Liver (tissue), 9 donors: Measurements from ENCODE around the gene GPR62. TPM values are rescaled to one million over a fixed set of nuclear protein-coding genes. Genes with fewer than 3 reads are reported as not detected.

Experiments
- DNase-seq: peaks from one replicate; pipeline ENCODE4 v3.0.0-alpha.2; 2017; ENCODE audit warnings: low spot score
- H3K27ac ChIP-seq, 2 donors: one replicate each; pipeline ENCODE4 v1.7.0; 2013; ENCODE audit warnings: inconsistent platforms in 2 of 2, low read length in 2 of 2, control low read depth in 1 of 2, low read depth in 1 of 2, mild to moderate bottlenecking in 1 of 2
- H3K27me3 ChIP-seq, 4 donors: one replicate each; pipeline versions ENCODE4 v1.6.1 to v1.7.0; 2013; ENCODE audit warnings: low read length in 3 of 4, inconsistent platforms in 1 of 4, mild to moderate bottlenecking in 1 of 4, moderate library complexity in 1 of 4; ENCODE audit not compliant: control insufficient read depth in 4 of 4, insufficient read depth in 4 of 4
- H3K36me3 ChIP-seq, 4 donors: one replicate each; pipeline versions ENCODE4 v1.6.1 to v1.7.0; 2013; ENCODE audit warnings: low read length in 3 of 4, mild to moderate bottlenecking in 3 of 4, low read depth in 1 of 4, moderate library complexity in 1 of 4; ENCODE audit not compliant: control insufficient read depth in 4 of 4, insufficient read depth in 3 of 4
- H3K4me1 ChIP-seq, 4 donors: one replicate each; pipeline versions ENCODE4 v1.6.1 to v1.7.0; 2013; ENCODE audit warnings: low read length in 3 of 4, mild to moderate bottlenecking in 3 of 4, moderate library complexity in 1 of 4; ENCODE audit not compliant: control insufficient read depth in 4 of 4, insufficient read depth in 4 of 4
- H3K4me3 ChIP-seq, 3 donors: one replicate each; pipeline versions ENCODE4 v1.6.1 to v1.7.0; 2013; ENCODE audit warnings: low read length in 3 of 3, control low read depth in 1 of 3, low read depth in 1 of 3, mild to moderate bottlenecking in 1 of 3
- H3K9ac ChIP-seq, 2 donors: one replicate each; pipeline ENCODE4 v1.7.0; 2013; ENCODE audit warnings: low read length in 2 of 2, mild to moderate bottlenecking in 2 of 2, moderate library complexity in 2 of 2, control low read depth in 1 of 2, low read depth in 1 of 2
- H3K9me3 ChIP-seq, 4 donors: one replicate each; pipeline versions ENCODE4 v1.6.1 to v1.7.0; 2013; ENCODE audit warnings: low read length in 3 of 4; ENCODE audit not compliant: control insufficient read depth in 4 of 4
- EGR1 ChIP-seq, 2 donors: IDR thresholded peaks; 2 replicates each; pipeline ENCODE4 v1.6.1; 2016 to 2018; ENCODE audit warnings: antibody characterized with exemption in 2 of 2, low read depth in 2 of 2
- FOXA1 ChIP-seq: IDR thresholded peaks from 2 replicates; pipeline ENCODE4 v1.6.1; 2016; ENCODE audit warnings: antibody characterized with exemption
- GABPA ChIP-seq, 2 donors: IDR thresholded peaks in 1 of 2; conservative IDR thresholded peaks in 1 of 2; 2 replicates each; pipeline ENCODE4 v1.6.1; 2016; ENCODE audit warnings: antibody characterized with exemption in 2 of 2, mild to moderate bottlenecking in 1 of 2, moderate library complexity in 1 of 2
- HNF4A ChIP-seq, 2 donors: conservative IDR thresholded peaks; 2 replicates each; pipeline ENCODE4 v1.6.1; 2016; ENCODE audit warnings: antibody characterized with exemption in 2 of 2, mild to moderate bottlenecking in 2 of 2
- HNF4G ChIP-seq: IDR thresholded peaks from 2 replicates; pipeline ENCODE4 v1.6.1; 2016; ENCODE audit warnings: antibody characterized with exemption
- JUND ChIP-seq, 2 donors: IDR thresholded peaks; 2 replicates each; pipeline ENCODE4 v1.6.1; 2016; ENCODE audit warnings: antibody characterized with exemption in 2 of 2
- MAX ChIP-seq: IDR thresholded peaks from 2 replicates; pipeline ENCODE4 v1.6.1; 2016; ENCODE audit warnings: antibody characterized with exemption
- RAD21 ChIP-seq, 2 donors: IDR thresholded peaks; 2 replicates each; pipeline ENCODE4 v1.6.1; 2016; ENCODE audit warnings: antibody characterized with exemption in 2 of 2, mild to moderate bottlenecking in 2 of 2
- RXRA ChIP-seq, 2 donors: IDR thresholded peaks; 2 replicates each; pipeline ENCODE4 v1.6.1; 2017 to 2018; ENCODE audit warnings: antibody characterized with exemption in 2 of 2, mild to moderate bottlenecking in 1 of 2
- YY1 ChIP-seq: IDR thresholded peaks from 2 replicates; pipeline ENCODE4 v1.6.1; 2016; ENCODE audit warnings: antibody characterized with exemption, mild to moderate bottlenecking
- WGBS: extraction: QIAGEN DNeasy Blood & Tissue Kit; methylation state at CpG from one replicate; pipeline ENCODE4 v1.1.7; 2013; 5-methylcytosine and 5-hydroxymethylcytosine counted together
- polyA plus RNA-seq, 2 donors: library from polyadenylated mRNA; stranded (reverse) in 1 of 2; unstranded in 1 of 2; fragments of 200-250 nt in 1 of 2; fragments of >200 nt in 1 of 2; fragmentation: Nextera tagmentation in 1 of 2; extraction: Ambion mirVana in 1 of 2; gene quantifications; one replicate each; pipeline versions ENCODE4 v1.2.1 to v1.2.3, GENCODE V29; 2013 to 2015
- total RNA-seq, 2 donors: library from RNA; depleted of rRNA; stranded (reverse); fragments of >200 nt; gene quantifications; one replicate each; pipeline ENCODE4 v1.2.3, GENCODE V29; 2014
- TF ChIP-seq, protein P1 (sequence below): IDR thresholded peaks from 2 replicates; pipeline ENCODE4 v1.6.1; 2016; ENCODE audit warnings: antibody characterized with exemption
- TF ChIP-seq, protein P2 (sequence below): IDR thresholded peaks from 2 replicates; pipeline ENCODE4 v1.6.1; 2016; ENCODE audit warnings: antibody characterized with exemption, mild to moderate bottlenecking
- TF ChIP-seq, protein P3 (sequence below): fragments of 150-350 bp; IDR thresholded peaks from 2 replicates; pipeline ENCODE4 v1.5.1; 2017; ENCODE audit warnings: improper control_type of control experiment, low read depth, low read length; ENCODE audit not compliant: missing input control
- donor health status: healthy.
- donor health status: healthy.
- donor health status: healthy.
- donor health status: healthy.
- donor health status: healthy.

GPR62 gene
- total and polyA plus RNA-seq, 4 donors = 0.07 to 0.08 TPM; not detected in 2

DNA sequence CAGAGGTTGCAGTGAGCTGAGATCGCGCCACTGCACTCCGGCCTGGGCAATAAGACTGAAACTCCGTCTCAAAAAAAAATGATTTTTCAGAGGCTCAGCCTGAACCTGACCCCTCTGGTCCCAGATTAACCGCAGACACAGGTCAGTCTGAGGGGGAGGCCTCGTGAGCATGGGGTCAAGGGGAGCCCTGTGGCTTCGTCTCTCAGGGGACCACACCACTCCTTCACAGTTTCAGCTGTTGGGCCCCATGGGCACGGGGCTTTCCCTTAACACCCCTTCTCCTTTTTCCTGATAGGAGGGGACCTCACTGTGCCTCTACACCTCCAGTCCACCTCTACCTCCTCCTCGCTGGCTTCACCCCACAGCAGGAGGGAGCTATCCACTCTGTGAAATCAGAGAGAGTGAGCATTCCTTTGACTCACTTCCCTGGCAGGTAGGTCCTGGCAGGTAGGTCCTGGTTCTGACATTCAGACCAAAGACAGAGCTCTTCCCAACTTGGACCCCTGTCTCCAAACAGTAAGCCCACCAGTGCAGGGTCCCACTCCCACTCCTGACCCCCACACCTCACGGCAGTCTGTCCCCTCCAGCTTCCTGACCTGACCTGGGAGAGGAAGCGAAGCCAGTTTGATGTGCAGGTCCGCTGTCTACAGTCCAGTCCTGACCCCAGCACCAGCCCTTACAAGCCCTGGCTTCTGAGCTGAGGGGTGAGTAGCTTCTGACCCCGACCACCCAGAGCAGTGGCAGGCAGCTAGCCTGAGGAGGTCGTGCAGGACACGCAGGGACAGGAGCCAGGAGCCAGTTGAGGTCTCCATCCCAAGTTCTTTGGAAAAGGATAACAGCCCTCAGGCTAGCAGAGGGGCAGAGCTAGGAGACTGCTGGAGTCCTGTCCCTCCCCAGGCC lies 22.5 kb upstream of the GPR62 start:
- no peak overlapping the region for H3K9ac ChIP-seq
- no peaks in the 10 kb centered on the region for H3K4me1 ChIP-seq
- H3K4me3 ChIP-seq = no peak overlapping the region
- no peaks in the 10 kb centered on the region for H3K9me3 ChIP-seq
- WGBS = 96% methylated on average over 15 of the region's 15 CpGs
- no peak for TF ChIP-seq FOXA1
- TF ChIP-seq, protein P1, sequence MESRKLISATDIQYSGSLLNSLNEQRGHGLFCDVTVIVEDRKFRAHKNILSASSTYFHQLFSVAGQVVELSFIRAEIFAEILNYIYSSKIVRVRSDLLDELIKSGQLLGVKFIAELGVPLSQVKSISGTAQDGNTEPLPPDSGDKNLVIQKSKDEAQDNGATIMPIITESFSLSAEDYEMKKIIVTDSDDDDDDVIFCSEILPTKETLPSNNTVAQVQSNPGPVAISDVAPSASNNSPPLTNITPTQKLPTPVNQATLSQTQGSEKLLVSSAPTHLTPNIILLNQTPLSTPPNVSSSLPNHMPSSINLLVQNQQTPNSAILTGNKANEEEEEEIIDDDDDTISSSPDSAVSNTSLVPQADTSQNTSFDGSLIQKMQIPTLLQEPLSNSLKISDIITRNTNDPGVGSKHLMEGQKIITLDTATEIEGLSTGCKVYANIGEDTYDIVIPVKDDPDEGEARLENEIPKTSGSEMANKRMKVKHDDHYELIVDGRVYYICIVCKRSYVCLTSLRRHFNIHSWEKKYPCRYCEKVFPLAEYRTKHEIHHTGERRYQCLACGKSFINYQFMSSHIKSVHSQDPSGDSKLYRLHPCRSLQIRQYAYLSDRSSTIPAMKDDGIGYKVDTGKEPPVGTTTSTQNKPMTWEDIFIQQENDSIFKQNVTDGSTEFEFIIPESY = no peak
- TF ChIP-seq EGR1 (IDR thresholded peaks at IDR 0.05; ENCODE audit: low read depth in 2 of 2) = no peak
- no peak for TF ChIP-seq RXRA (IDR thresholded peaks at IDR 0.05)
- TF ChIP-seq MAX = no peak
- TF ChIP-seq YY1 = no peak
- TF ChIP-seq JUND (IDR thresholded peaks at IDR 0.05) = no peak
- TF ChIP-seq HNF4G = no peak
- TF ChIP-seq, protein P2, sequence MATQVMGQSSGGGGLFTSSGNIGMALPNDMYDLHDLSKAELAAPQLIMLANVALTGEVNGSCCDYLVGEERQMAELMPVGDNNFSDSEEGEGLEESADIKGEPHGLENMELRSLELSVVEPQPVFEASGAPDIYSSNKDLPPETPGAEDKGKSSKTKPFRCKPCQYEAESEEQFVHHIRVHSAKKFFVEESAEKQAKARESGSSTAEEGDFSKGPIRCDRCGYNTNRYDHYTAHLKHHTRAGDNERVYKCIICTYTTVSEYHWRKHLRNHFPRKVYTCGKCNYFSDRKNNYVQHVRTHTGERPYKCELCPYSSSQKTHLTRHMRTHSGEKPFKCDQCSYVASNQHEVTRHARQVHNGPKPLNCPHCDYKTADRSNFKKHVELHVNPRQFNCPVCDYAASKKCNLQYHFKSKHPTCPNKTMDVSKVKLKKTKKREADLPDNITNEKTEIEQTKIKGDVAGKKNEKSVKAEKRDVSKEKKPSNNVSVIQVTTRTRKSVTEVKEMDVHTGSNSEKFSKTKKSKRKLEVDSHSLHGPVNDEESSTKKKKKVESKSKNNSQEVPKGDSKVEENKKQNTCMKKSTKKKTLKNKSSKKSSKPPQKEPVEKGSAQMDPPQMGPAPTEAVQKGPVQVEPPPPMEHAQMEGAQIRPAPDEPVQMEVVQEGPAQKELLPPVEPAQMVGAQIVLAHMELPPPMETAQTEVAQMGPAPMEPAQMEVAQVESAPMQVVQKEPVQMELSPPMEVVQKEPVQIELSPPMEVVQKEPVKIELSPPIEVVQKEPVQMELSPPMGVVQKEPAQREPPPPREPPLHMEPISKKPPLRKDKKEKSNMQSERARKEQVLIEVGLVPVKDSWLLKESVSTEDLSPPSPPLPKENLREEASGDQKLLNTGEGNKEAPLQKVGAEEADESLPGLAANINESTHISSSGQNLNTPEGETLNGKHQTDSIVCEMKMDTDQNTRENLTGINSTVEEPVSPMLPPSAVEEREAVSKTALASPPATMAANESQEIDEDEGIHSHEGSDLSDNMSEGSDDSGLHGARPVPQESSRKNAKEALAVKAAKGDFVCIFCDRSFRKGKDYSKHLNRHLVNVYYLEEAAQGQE = no peak
- TF ChIP-seq, protein P3, sequence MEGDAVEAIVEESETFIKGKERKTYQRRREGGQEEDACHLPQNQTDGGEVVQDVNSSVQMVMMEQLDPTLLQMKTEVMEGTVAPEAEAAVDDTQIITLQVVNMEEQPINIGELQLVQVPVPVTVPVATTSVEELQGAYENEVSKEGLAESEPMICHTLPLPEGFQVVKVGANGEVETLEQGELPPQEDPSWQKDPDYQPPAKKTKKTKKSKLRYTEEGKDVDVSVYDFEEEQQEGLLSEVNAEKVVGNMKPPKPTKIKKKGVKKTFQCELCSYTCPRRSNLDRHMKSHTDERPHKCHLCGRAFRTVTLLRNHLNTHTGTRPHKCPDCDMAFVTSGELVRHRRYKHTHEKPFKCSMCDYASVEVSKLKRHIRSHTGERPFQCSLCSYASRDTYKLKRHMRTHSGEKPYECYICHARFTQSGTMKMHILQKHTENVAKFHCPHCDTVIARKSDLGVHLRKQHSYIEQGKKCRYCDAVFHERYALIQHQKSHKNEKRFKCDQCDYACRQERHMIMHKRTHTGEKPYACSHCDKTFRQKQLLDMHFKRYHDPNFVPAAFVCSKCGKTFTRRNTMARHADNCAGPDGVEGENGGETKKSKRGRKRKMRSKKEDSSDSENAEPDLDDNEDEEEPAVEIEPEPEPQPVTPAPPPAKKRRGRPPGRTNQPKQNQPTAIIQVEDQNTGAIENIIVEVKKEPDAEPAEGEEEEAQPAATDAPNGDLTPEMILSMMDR = no peak
- no peak for TF ChIP-seq HNF4A (conservative IDR thresholded peaks at IDR 0.05)
- TF ChIP-seq GABPA (IDR thresholded peaks at IDR 0.05 in 1 of 2, conservative IDR thresholded peaks at IDR 0.05 in 1 of 2) = no peak
- TF ChIP-seq RAD21 (IDR thresholded peaks at IDR 0.05) = no peak
- H3K27ac ChIP-seq = no peak overlapping the region
- peaks cover 16 to 51% (median 32%) of the 10 kb centered on the region in 4 donors for H3K36me3 ChIP-seq
- H3K27me3 ChIP-seq = no peaks in the 10 kb centered on the region
- no peak for DNase-seq
